ENCODE measurements around the gene OR11H6.
"Not testable (repeated sequence)": the region's sequence is repeated elsewhere in the genome, so short reads cannot be mapped to it uniquely, and the experiment has no call there.

Gene OR11H6

GRCh38 chr14:20264361-20264760 lies 40.9 kb downstream of the OR11H6 start:
- not testable (repeated sequence) for DNase-seq

GRCh38 chr14:20274062-20274461 lies 50.6 kb downstream of the OR11H6 start:
- DNase-seq = no peak
